Brain microvascular endothelial cell (primary cell): Measurements from ENCODE around the gene PTPN7.
A peak's percentile ranks its signal among the peaks of the same experiment; 100 is the strongest.

Source experiments
- DNase-seq: peaks from one replicate; pipeline ENCODE4 v3.0.0-alpha.2; 2020
- H3K27ac ChIP-seq: fragments of 250-450 bp; sonication (Bioruptor Pico); 2 replicates; pipeline ENCODE4 v1.5.1; 2020; ENCODE audit warnings: mild to moderate bottlenecking, moderate library complexity
- H3K27me3 ChIP-seq: fragments of 250-450 bp; sonication (Bioruptor Pico); replicated peaks from 2 replicates; pipeline ENCODE4 v1.5.1; 2020; ENCODE audit warnings: mild to moderate bottlenecking
- H3K36me3 ChIP-seq: fragments of 250-450 bp; sonication (Bioruptor Pico); replicated peaks from 2 replicates; pipeline ENCODE4 v1.5.1; 2020; ENCODE audit warnings: mild to moderate bottlenecking
- H3K4me3 ChIP-seq: 2 replicates; pipeline ENCODE4 v1.5.1; 2011; ENCODE audit warnings: low read depth, mild to moderate bottlenecking, control low read depth, low read length, moderate library complexity
- in situ Hi-C: cut with HindIII; loops from 2 replicates; pipeline ENCODE4 v1.10.0; 2017; ENCODE audit warnings: low sequenced_read_pairs, low pct_ligation_motif_present
- TF ChIP-seq, protein P1 (sequence below): IDR thresholded peaks from 2 replicates; pipeline ENCODE4 v1.5.1; 2011; ENCODE audit warnings: low read depth, mild to moderate bottlenecking, moderate library complexity, low read length, control low read depth, inconsistent platforms; ENCODE audit errors: missing control alignments

The PTPN7 gene

DNA sequence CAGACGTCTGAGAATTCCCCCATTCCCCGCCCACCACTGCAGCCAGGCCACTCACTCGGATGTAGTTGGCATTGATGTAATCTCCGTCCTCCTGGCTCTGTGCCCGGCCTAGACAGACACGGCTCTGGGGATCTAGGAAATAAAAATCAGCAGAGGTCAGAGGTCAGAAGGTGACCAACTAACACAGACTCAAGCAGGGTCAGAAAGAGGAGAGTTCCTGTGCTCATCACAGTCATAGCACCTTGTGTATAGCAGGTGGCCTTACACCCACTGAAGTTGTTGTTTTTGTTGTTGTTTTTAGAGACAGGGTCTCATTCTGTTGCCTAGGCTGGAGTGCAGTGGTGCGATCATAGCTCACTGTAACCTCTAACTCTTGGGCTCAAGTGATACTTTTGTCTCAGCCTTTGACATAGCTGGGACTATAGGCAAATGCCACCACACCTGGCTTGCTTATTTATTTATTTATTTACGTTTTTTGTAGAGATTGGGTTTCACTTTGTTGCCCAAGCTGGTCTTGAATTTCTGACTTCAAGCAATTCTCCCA is 4.9 kb downstream of the PTPN7 start:
- in situ Hi-C loops = no loop called here
- H3K27ac ChIP-seq = no peak overlapping the region
- H3K36me3 ChIP-seq = no peaks in the 10 kb centered on the region
- DNase-seq = peak; percentile 17
- TF ChIP-seq, protein P1, sequence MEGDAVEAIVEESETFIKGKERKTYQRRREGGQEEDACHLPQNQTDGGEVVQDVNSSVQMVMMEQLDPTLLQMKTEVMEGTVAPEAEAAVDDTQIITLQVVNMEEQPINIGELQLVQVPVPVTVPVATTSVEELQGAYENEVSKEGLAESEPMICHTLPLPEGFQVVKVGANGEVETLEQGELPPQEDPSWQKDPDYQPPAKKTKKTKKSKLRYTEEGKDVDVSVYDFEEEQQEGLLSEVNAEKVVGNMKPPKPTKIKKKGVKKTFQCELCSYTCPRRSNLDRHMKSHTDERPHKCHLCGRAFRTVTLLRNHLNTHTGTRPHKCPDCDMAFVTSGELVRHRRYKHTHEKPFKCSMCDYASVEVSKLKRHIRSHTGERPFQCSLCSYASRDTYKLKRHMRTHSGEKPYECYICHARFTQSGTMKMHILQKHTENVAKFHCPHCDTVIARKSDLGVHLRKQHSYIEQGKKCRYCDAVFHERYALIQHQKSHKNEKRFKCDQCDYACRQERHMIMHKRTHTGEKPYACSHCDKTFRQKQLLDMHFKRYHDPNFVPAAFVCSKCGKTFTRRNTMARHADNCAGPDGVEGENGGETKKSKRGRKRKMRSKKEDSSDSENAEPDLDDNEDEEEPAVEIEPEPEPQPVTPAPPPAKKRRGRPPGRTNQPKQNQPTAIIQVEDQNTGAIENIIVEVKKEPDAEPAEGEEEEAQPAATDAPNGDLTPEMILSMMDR = no peak
- H3K27me3 ChIP-seq = no peaks in the 10 kb centered on the region
- H3K4me3 ChIP-seq = no peak overlapping the region

DNA sequence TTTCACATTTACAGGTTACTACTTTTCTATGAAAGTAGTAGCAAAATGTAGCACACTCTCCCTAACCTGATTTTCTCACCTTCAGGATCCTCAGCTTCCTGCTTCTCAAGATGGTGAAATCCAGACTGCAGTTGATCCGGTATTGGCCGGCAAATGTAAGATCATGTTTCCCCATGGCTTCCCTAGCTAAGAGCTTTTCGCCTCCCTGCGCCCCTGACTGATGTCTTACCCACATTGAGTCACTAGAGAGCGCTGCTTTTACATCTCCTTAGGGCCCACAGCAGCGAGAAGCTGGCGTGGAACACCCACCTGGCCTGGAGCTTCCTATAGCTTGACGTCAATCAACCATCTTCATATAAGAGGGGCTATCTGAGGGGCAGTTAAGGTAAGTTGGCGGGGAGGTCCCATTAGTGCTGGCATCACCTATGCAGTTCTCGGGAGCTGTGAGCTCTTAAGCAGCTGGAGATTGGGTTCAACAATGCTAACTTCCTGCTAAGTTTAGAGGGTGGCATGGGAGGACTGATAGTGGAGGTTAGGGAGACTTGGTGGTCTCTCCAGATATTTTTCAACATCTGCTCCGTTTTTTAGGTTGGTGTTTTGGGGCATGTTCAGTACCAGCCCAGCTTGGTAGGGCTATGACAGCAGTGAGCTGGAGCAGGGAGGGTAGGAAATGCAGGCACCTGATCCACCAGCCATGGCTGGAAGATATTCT is 5.5 kb downstream of the PTPN7 start:
- H3K27ac ChIP-seq = no peak overlapping the region
- H3K27me3 ChIP-seq = no peaks in the 10 kb centered on the region
- DNase-seq = peak; percentile 66
- in situ Hi-C loops = no loop called here
- TF ChIP-seq, protein P1 = peak; percentile 71
- no peak overlapping the region for H3K4me3 ChIP-seq
- H3K36me3 ChIP-seq = no peaks in the 10 kb centered on the region

DNA sequence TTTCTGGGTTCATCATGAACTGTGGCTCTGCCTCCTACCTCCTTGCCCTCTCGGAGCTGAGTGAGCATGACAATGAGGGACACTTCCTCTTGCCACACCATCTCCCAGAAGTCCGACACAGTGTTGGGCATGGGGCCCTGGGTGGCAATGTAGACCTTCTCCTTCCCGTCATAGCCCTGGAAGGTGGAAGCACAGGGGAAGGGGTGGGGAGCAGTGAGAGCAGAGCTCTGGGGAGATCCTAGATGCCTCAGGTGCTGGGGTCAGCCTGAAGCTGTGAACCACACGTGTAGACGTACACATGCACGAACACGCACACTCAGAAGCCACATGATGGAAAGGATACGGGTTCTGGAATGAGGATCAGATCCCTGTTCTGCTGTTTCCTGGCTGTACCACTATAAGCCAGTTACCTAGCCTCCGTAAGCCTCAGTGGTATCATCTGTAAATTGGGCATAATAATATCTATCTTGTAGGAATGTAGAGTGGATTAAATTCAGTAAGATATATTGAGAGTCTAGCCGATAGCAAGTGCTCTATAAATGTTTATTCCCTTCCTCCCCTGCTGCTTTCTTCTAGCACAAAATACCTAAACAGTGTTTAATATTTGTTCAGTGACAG is 6.1 kb downstream of the PTPN7 start:
- H3K27ac ChIP-seq = no peak overlapping the region
- no peak for DNase-seq
- in situ Hi-C loops = no loop called here
- no peaks in the 10 kb centered on the region for H3K36me3 ChIP-seq
- TF ChIP-seq, protein P1 = no peak
- no peak overlapping the region for H3K4me3 ChIP-seq
- H3K27me3 ChIP-seq = no peaks in the 10 kb centered on the region

GRCh38 chr1:202153284-202153683 is 7.1 kb downstream of the PTPN7 start:
- DNase-seq = no peak
- Histone ChIP-seq H3K27ac (no peak overlapping the region), H3K36me3 (no peaks in the 10 kb centered on the region), H3K27me3 (no peaks in the 10 kb centered on the region), H3K4me3 (no peak overlapping the region)
- in situ Hi-C loops = no loop called here
- TF ChIP-seq, protein P1 = no peak

DNA sequence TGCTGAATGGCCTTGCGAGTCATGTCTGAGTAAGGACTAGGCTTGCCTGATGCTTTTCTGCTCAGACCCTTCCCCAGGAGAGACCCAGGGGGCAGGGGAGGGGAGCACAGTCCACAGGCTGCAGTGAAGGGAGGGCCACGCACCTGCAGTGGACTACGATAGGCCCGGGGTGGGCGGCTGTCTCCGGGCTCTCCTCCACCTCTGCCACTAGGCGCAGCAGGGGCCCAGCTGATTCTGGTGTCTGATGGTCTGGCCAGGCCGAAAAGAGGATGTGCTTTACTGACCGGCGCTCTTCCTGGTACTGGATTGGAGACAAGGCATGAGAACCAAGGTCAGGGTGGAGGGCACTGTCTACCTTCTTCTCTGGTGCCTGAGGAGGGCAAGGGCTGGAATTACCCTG is 8.0 kb downstream of the PTPN7 start:
- Histone ChIP-seq H3K4me3 (no peak overlapping the region), H3K27ac (no peak overlapping the region), H3K27me3 (no peaks in the 10 kb centered on the region), H3K36me3 (no peaks in the 10 kb centered on the region)
- DNase-seq = no peak
- TF ChIP-seq, protein P1 = no peak
- in situ Hi-C loops = no loop called here
